K562 (cell line): ENCODE measurements around the gene ELOVL5. TPM values are rescaled to one million over a fixed set of nuclear protein-coding genes. Genes with fewer than 3 reads are reported as not detected.

Experiments used
- ATAC-seq: fragments of 200-7000 bp; cut with Tn5 transposase; 3 replicates; pipeline ENCODE4 v1.9.1; 2020; ENCODE audit warnings: moderate library complexity
- BruUV-seq: library from RNA; stranded (reverse); fragments of 400-500 nt; replicated peaks from 2 replicates; lab custom pipeline; 2021; lab: Mats Ljungman, UMichigan
- CTCF ChIA-PET: fragments of 300-600 bp; formaldehyde crosslinking; extraction: SDS; loops from one replicate; lab custom pipeline; 2021; ENCODE audit warnings: low intra/inter-chr PET ratio; lab: Yijun Ruan, JAX
- POLR2A ChIA-PET: fragments of 300-600, 350-650 bp; sonication (Branson Sonifier 250); formaldehyde crosslinking; extraction: SDS; loops from one replicate; lab custom pipeline; 2021; ENCODE audit warnings: antibody characterized with exemption, inconsistent platforms; lab: Yijun Ruan, JAX
- DNase-seq, 4 experiments: peaks; one replicate each; pipeline versions ENCODE4 v3.0.0 to v3.0.0-alpha.2; 2011 to 2018; ENCODE audit warnings: low spot score in 3 of 4, mixed read lengths in 3 of 4; ENCODE audit errors: extremely low read depth in 1 of 4
- FAIRE-seq: peaks from 2 replicates; lab custom pipeline; 2011; peaks lifted over from hg19 to GRCh38; lab: Jason Lieb, UNC
- H2AFZ ChIP-seq: 2 replicates; pipeline ENCODE4 v1.6.0; 2011; ENCODE audit warnings: low read depth, low read length, control low read depth, inconsistent platforms
- H3K27ac ChIP-seq: fragments of 200-600 bp; 3 replicates; pipeline ENCODE4 v1.8.0; 2011; ENCODE audit warnings: low read depth, mild to moderate bottlenecking, control low read depth, inconsistent platforms, low read length, moderate library complexity, mixed read lengths; ENCODE audit errors: extremely low read depth
- H3K27me3 ChIP-seq, 2 experiments: fragments of 300-600 bp in 1 of 2; 2 replicates in 1 of 2; 3 replicates in 1 of 2; pipeline versions ENCODE4 v1.6.0 to v1.8.0; 2011; ENCODE audit warnings: inconsistent platforms in 2 of 2, low read length in 2 of 2, mild to moderate bottlenecking in 1 of 2, mixed read lengths in 1 of 2, moderate library complexity in 1 of 2; ENCODE audit not compliant: control insufficient read depth in 2 of 2, insufficient read depth in 2 of 2
- H3K36me3 ChIP-seq: fragments of 300-600 bp; 3 replicates; pipeline ENCODE4 v1.8.0; 2011; ENCODE audit warnings: mild to moderate bottlenecking, low read length, inconsistent platforms; ENCODE audit not compliant: control insufficient read depth, insufficient read depth
- H3K4me1 ChIP-seq, 2 experiments: fragments of 200-600 bp in 1 of 2; replicated peaks in 1 of 2; 2 replicates in 1 of 2; 3 replicates in 1 of 2; pipeline versions ENCODE4 v1.5.1 to v1.8.0; 2011; ENCODE audit warnings: inconsistent platforms in 2 of 2, low read length in 2 of 2, mild to moderate bottlenecking in 1 of 2, mixed read lengths in 1 of 2, moderate library complexity in 1 of 2; ENCODE audit not compliant: control insufficient read depth in 2 of 2, insufficient read depth in 2 of 2
- H3K4me2 ChIP-seq: 2 replicates; pipeline ENCODE4 v1.6.1; 2011; ENCODE audit warnings: low read length, control low read depth, inconsistent platforms, mixed read lengths; ENCODE audit not compliant: insufficient read depth
- H3K4me3 ChIP-seq: fragments of 200-600 bp; sonication (generic), shearing (Covaris generic); 2 replicates; pipeline ENCODE4 v1.5.1; 2016; ENCODE audit warnings: control low read depth, inconsistent platforms
- H3K79me2 ChIP-seq: fragments of 200-600 bp; 3 replicates; pipeline ENCODE4 v1.8.0; 2011; ENCODE audit warnings: low read length, inconsistent platforms; ENCODE audit not compliant: control insufficient read depth, insufficient read depth
- H3K9ac ChIP-seq, 2 experiments: 2 replicates each; pipeline versions ENCODE4 v1.6.0 to v1.6.1; 2011; ENCODE audit warnings: low read depth in 2 of 2, low read length in 2 of 2, control low read depth in 1 of 2, inconsistent platforms in 1 of 2, mild to moderate bottlenecking in 1 of 2, mixed read lengths in 1 of 2; ENCODE audit not compliant: insufficient read depth in 1 of 2
- H3K9me1 ChIP-seq: one replicate; pipeline ENCODE4 v1.6.0; 2011; ENCODE audit warnings: inconsistent platforms, mild to moderate bottlenecking, low read length, moderate library complexity; ENCODE audit not compliant: control insufficient read depth, insufficient read depth
- H3K9me3 ChIP-seq: replicated peaks from 2 replicates; pipeline ENCODE4 v1.5.1; 2011; ENCODE audit warnings: low read depth, low read length, inconsistent platforms; ENCODE audit not compliant: control insufficient read depth, insufficient read depth
- H4K20me1 ChIP-seq: replicated peaks from 2 replicates; pipeline ENCODE4 v1.6.1; 2011; ENCODE audit warnings: low read length, inconsistent platforms, mixed read lengths; ENCODE audit not compliant: control insufficient read depth, insufficient read depth
- HDAC3 ChIP-seq: fragments of 450-650 bp; IDR thresholded peaks from 2 replicates; pipeline ENCODE4 v1.6.1; 2018; ENCODE audit warnings: borderline replicate concordance, mild to moderate bottlenecking, moderate library complexity; ENCODE audit not compliant: partially characterized antibody
- LCOR ChIP-seq: sonication (generic); formaldehyde crosslinking; IDR thresholded peaks from 2 replicates; pipeline ENCODE4 v1.8.0; 2022; ENCODE audit warnings: mild to moderate bottlenecking, missing genetic modification reagents
- TFE3 ChIP-seq: fragments of 450-650 bp; formaldehyde crosslinking; IDR thresholded peaks from 2 replicates; pipeline ENCODE4 v1.4.0; 2020; ENCODE audit warnings: mild to moderate bottlenecking, mixed read lengths
- ZBTB11 ChIP-seq, 3 experiments: fragments of 200-800 bp in 1 of 3; fragments of 250-450 bp in 1 of 3; fragments of 450-650 bp in 1 of 3; sonication (Bioruptor Pico) in 1 of 3; sonication (Bioruptor generic) in 1 of 3; formaldehyde crosslinking in 1 of 3; IDR thresholded peaks; 2 replicates each; pipeline versions ENCODE4 v1.6.1 to v1.8.0; 2016 to 2022; ENCODE audit warnings: mild to moderate bottlenecking in 2 of 3, missing genetic modification characterization in 2 of 3, missing compliant biosample characterization in 1 of 3, moderate library complexity in 1 of 3
- ZNF316 ChIP-seq: fragments of 450-650 bp; IDR thresholded peaks from 2 replicates; pipeline ENCODE4 v1.6.1; 2016
- ZNF436 ChIP-seq: fragments of 250-450, 450-650 bp; sonication (Bioruptor Pico); formaldehyde crosslinking; IDR thresholded peaks from 2 replicates; pipeline ENCODE4 v1.7.0; 2020; ENCODE audit warnings: mild to moderate bottlenecking
- ZNF766 ChIP-seq: fragments of 200-800 bp; sonication (Bioruptor generic); conservative IDR thresholded peaks from 2 replicates; pipeline ENCODE4 v1.6.1; 2016; ENCODE audit warnings: missing genetic modification characterization, missing compliant biosample characterization
- WGBS: fragments of 100-300 bp; shearing (Covaris generic); methylation state at CpG from one replicate; pipeline ENCODE4 v1.1.6; 2016; ENCODE audit warnings: low coverage, mixed read lengths; ENCODE audit not compliant: insufficient coverage; ENCODE audit errors: missing lambda C conversion rate; 5-methylcytosine and 5-hydroxymethylcytosine counted together
- in situ Hi-C: fragments of 300-500 bp; cut with MboI; formaldehyde crosslinking; loops from 4 replicates; pipeline ENCODE4 v1.15.0; 2018; ENCODE audit warnings: inconsistent platforms, mixed read lengths
- intact Hi-C: fragments of 100-400 bp; cut with micrococcal nuclease; formaldehyde crosslinking; loops from 2 replicates; pipeline ENCODE4 v1.14.2; 2022
- polyA plus RNA-seq, 8 experiments: library from polyadenylated mRNA; depleted of rRNA in 4 of 8; stranded (reverse) in 5 of 8; unstranded in 3 of 8; fragments of >200 nt; fragmentation: Nextera tagmentation in 2 of 8; fragmentation: Illumina TruSeq in 1 of 8; extraction: Ambion mirVana in 2 of 8; extraction: Trizol in 1 of 8; gene quantifications; 2 replicates each; pipeline versions ENCODE4 v1.2.1 to v1.2.3, GENCODE V29; 2011 to 2014; ENCODE audit warnings: inconsistent platforms in 1 of 8, missing spikeins in 1 of 8
- total RNA-seq, 7 experiments: library from RNA; depleted of rRNA in 6 of 7; stranded (reverse); fragments of >200 nt in 6 of 7; fragmentation: Illumina TruSeq in 2 of 7; extraction: Trizol in 2 of 7; gene quantifications; 2 replicates each; pipeline versions ENCODE4 v1.2.1 to v1.2.3, GENCODE V29; 2011 to 2021; ENCODE audit warnings: low replicate concordance in 1 of 7

ELOVL5 gene
- total and polyA plus RNA-seq, 9 of the 15 experiments (the other 6 are each of a cell fraction or from before 2014, with no cell fraction given): 70.6 to 245 (median 132) TPM

- Histone ChIP-seq H3K4me2 (no peak overlapping the region), H3K4me3 (no peak overlapping the region), H3K79me2 (peaks cover 100% of the 10 kb centered on the region), H4K20me1 (peaks cover 30% of the 10 kb centered on the region), H3K9me1 (peaks cover 12% of the 10 kb centered on the region), H3K27me3 (no peaks in the 10 kb centered on the region; a peak in 1 of 5 replicates), H3K27ac (no peak overlapping the region), H3K9me3 (no peaks in the 10 kb centered on the region), H3K9ac (no peak overlapping the region), H2AFZ (no peak overlapping the region), H3K36me3 (peaks cover 53% of the 10 kb centered on the region), H3K4me1 (peaks cover 5 to 43% of the 10 kb centered on the region in 2 experiments)
- CTCF ChIA-PET: no interaction called here
- no peak for TF ChIP-seq HDAC3
- TF ChIP-seq ZNF766: peak; percentile 92
- no peak for TF ChIP-seq ZBTB11 (CRISPR knock-in tag; IDR thresholded peaks at IDR 0.05)
- no peak for TF ChIP-seq TFE3 (CRISPR knock-in tag)
- TF ChIP-seq LCOR: no peak
- TF ChIP-seq ZNF436: no peak
- TF ChIP-seq ZNF316: peak; percentile 41
- intact Hi-C loops: no loop called here
- FAIRE-seq (no peak), ATAC-seq (no peak), DNase-seq (no peak)
- in situ Hi-C loops: no loop called here
- WGBS: 78% methylated on average over 2 of the region's 2 CpGs
- POLR2A ChIA-PET: interaction anchor here (0.6 to 2.0 kb wide), 2 partner anchors 13 to 16 kb away, joined by 3 to 9 read pairs; no protein-coding TSS in a partner anchor
- BruUV-seq: no TSS peak
Observed at GRCh38 chr6:53331678-53332077, 17.1 kb downstream of the ELOVL5 start.
